HG03460 (cell line): ENCODE data around the gene CACHD1.

Source experiments
- ATAC-seq: cut with Tn5 transposase; IDR thresholded peaks from one replicate; pipeline ENCODE4 v1.9.1; 2021; ENCODE audit not compliant: unreplicated experiment

Gene CACHD1

GRCh38 chr1:64519901-64520300, 50.0 kb downstream of the CACHD1 start:
- ATAC-seq = no peak

- ATAC-seq = no peak
Measured at GRCh38 chr1:64522740-64523139, 52.8 kb downstream of the CACHD1 start.

- ATAC-seq = no peak
Measured at GRCh38 chr1:64523413-64524337, 53.7 kb downstream of the CACHD1 start.

- no peak for ATAC-seq
Measured at GRCh38 chr1:64524614-64525013, 54.7 kb downstream of the CACHD1 start.

- no peak for ATAC-seq
Measured at GRCh38 chr1:64525116-64525686, 55.3 kb downstream of the CACHD1 start.

- no peak for ATAC-seq
Measured at GRCh38 chr1:64526312-64526711, 56.4 kb downstream of the CACHD1 start.

- ATAC-seq = no peak
Measured at GRCh38 chr1:64527165-64527564, 57.2 kb downstream of the CACHD1 start.

- ATAC-seq = no peak
Measured at GRCh38 chr1:64527786-64528185, 57.9 kb downstream of the CACHD1 start.

- ATAC-seq = no peak
Measured at GRCh38 chr1:64530969-64531692, 61.2 kb downstream of the CACHD1 start.

- no peak for ATAC-seq
Measured at GRCh38 chr1:64532646-64533045, 62.7 kb downstream of the CACHD1 start.

- no peak for ATAC-seq
Measured at GRCh38 chr1:64535938-64536835, 66.3 kb downstream of the CACHD1 start.

- ATAC-seq = no peak
Measured at GRCh38 chr1:64536836-64537490, 67.0 kb downstream of the CACHD1 start.

- no peak for ATAC-seq
Measured at GRCh38 chr1:64537942-64538341, 68.0 kb downstream of the CACHD1 start.

- no peak for ATAC-seq
Measured at GRCh38 chr1:64538389-64538788, 68.5 kb downstream of the CACHD1 start.

GRCh38 chr1:64539289-64539688, 69.4 kb downstream of the CACHD1 start:
- ATAC-seq = no peak

GRCh38 chr1:64539781-64540218, 69.9 kb downstream of the CACHD1 start:
- no peak for ATAC-seq

GRCh38 chr1:64540265-64540791, 70.4 kb downstream of the CACHD1 start:
- no peak for ATAC-seq

GRCh38 chr1:64542118-64542517, 72.2 kb downstream of the CACHD1 start:
- ATAC-seq = no peak

GRCh38 chr1:64543831-64544230, 73.9 kb downstream of the CACHD1 start:
- ATAC-seq = no peak
